Ovary (tissue), 3 donors: ENCODE measurements around the gene INPP5B.
"Not testable (repeated sequence)": the region's sequence is repeated elsewhere in the genome, so short reads cannot be mapped to it uniquely, and the experiment has no call there.

Source experiments
- CTCF ChIP-seq, 3 donors: fragments of 450-650 bp in 2 of 3; fragments of 200-600 bp in 1 of 3; IDR thresholded peaks; one replicate each; pipeline versions ENCODE4 v1.5.1 to v1.8.0; 2016 to 2022; ENCODE audit warnings: antibody characterized with exemption in 3 of 3, mild to moderate bottlenecking in 1 of 3
- EP300 ChIP-seq: sonication (generic); formaldehyde crosslinking; IDR thresholded peaks from one replicate; pipeline ENCODE4 v1.6.1; 2017; ENCODE audit warnings: antibody characterized with exemption
- POLR2A ChIP-seq: fragments of 450-650 bp; IDR thresholded peaks from one replicate; pipeline ENCODE4 v1.6.1; 2017; ENCODE audit warnings: antibody characterized with exemption, mild to moderate bottlenecking, moderate library complexity
- donor health status: DM: no; HTN: no; CAD: no.

GRCh38 chr1:37975083-37975482, 28.2 kb upstream of the INPP5B start:
- peak in 2 of 3 donors; percentile 20 to 22 for TF ChIP-seq CTCF (IDR thresholded peaks at IDR 0.05)
- not testable (repeated sequence) for TF ChIP-seq POLR2A, EP300
